Transverse colon (tissue), 4 donors: ENCODE results near the gene BBC3.

Source experiments
- POLR2AphosphoS5 ChIP-seq, 3 donors: sonication (generic); formaldehyde crosslinking; IDR thresholded peaks; one replicate each; pipeline ENCODE4 v1.6.1; 2016; ENCODE audit warnings: antibody characterized with exemption in 3 of 3
- TF ChIP-seq, protein P1 (sequence below), 5 experiments: fragments of 200-600 bp in 3 of 5; fragments of 450-650 bp in 2 of 5; sonication (generic) in 3 of 5; IDR thresholded peaks; 1 replicate in 2 of 5; 2 replicates in 3 of 5; pipeline ENCODE4 v1.5.1; 2016 to 2017; ENCODE audit warnings: antibody characterized with exemption in 5 of 5, inconsistent platforms in 3 of 5, mild to moderate bottlenecking in 2 of 5, moderate library complexity in 1 of 5

DNA sequence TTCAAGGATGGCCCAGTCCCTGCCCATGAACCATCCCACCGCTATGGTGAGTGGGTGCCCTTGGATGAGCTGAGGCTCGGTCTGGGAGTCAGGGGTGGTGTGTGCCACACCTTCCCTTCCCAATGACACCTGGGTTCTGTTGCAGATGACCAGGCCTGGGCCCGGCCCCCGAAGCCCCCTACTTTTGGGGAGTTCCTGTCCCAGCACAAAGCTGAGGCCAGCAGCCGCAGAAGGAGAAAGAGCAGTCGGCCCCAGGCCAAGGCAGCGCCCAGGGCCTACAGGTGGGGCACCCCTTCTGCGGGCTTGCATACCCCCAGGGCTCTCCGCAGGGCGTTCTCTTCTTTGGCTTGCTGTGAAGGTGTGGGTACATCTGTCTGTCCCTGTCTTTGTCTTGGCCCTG, 39.4 kb upstream of the BBC3 start:
- TF ChIP-seq, protein P1, sequence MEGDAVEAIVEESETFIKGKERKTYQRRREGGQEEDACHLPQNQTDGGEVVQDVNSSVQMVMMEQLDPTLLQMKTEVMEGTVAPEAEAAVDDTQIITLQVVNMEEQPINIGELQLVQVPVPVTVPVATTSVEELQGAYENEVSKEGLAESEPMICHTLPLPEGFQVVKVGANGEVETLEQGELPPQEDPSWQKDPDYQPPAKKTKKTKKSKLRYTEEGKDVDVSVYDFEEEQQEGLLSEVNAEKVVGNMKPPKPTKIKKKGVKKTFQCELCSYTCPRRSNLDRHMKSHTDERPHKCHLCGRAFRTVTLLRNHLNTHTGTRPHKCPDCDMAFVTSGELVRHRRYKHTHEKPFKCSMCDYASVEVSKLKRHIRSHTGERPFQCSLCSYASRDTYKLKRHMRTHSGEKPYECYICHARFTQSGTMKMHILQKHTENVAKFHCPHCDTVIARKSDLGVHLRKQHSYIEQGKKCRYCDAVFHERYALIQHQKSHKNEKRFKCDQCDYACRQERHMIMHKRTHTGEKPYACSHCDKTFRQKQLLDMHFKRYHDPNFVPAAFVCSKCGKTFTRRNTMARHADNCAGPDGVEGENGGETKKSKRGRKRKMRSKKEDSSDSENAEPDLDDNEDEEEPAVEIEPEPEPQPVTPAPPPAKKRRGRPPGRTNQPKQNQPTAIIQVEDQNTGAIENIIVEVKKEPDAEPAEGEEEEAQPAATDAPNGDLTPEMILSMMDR (IDR thresholded peaks at IDR 0.05) = no peak
- TF ChIP-seq POLR2AphosphoS5 (IDR thresholded peaks at IDR 0.05) = no peak
